Vagina (tissue), 2 donors: ENCODE results near the gene STPG2.

Source experiments
- CTCF ChIP-seq, 3 experiments: fragments of 450-650 bp in 2 of 3; fragments of 200-600 bp in 1 of 3; sonication (generic) in 1 of 3; IDR thresholded peaks; one replicate each; pipeline ENCODE4 v1.5.1; 2017 to 2019; ENCODE audit warnings: antibody characterized with exemption in 3 of 3, mild to moderate bottlenecking in 2 of 3, moderate library complexity in 2 of 3
- POLR2A ChIP-seq, 2 donors: fragments of 450-650 bp; IDR thresholded peaks; one replicate each; pipeline ENCODE4 v1.6.1; 2017; ENCODE audit warnings: antibody characterized with exemption in 2 of 2, mild to moderate bottlenecking in 2 of 2, moderate library complexity in 2 of 2
- POLR2AphosphoS5 ChIP-seq, 2 donors: sonication (generic); formaldehyde crosslinking; IDR thresholded peaks; one replicate each; pipeline ENCODE4 v1.9.0; 2017; ENCODE audit warnings: antibody characterized with exemption in 2 of 2, mild to moderate bottlenecking in 2 of 2, low read depth in 1 of 2; ENCODE audit not compliant: insufficient read depth in 1 of 2

- TF ChIP-seq CTCF (IDR thresholded peaks at IDR 0.05) (no peak), POLR2A (IDR thresholded peaks at IDR 0.05) (no peak), POLR2AphosphoS5 (IDR thresholded peaks at IDR 0.05; ENCODE audit: insufficient read depth in 1 of 2, low read depth in 1 of 2) (no peak)
These were observed 275.2 kb downstream of the STPG2 start for GRCh38 chr4:97868097-97868496.
